ENCODE data around the gene IL17B.

- TF ChIP-seq CTCF (conservative IDR thresholded peaks at IDR 0.05) (no peak), ZFX (IDR thresholded peaks at IDR 0.05) (no peak)
Measured at GRCh38 chr5:149382517-149383220, 3.6 kb upstream of the IL17B start.
